GDM1 (cell line): ENCODE data around the gene CEP57.
A peak's percentile ranks its signal among the peaks of the same experiment; 100 is the strongest.

Experiments used
- DNase-seq: peaks from one replicate; lab custom pipeline; 2025; lab: John Stamatoyannopoulos, UW

Gene CEP57

GRCh38 chr11:95790123-95790932 lies at the start of gene CEP57:
CEP57 (plus strand) TSS chr11:95790498; CDS start chr11:95790699, 201 bp downstream.
- peak; percentile 92 for DNase-seq

GRCh38 chr11:95750101-95750500 lies 40.2 kb upstream of the CEP57 start:
- DNase-seq = no peak

GRCh38 chr11:95751515-95751914 lies 38.8 kb upstream of the CEP57 start:
- no peak for DNase-seq

GRCh38 chr11:95760941-95761340 lies 29.4 kb upstream of the CEP57 start:
- no peak for DNase-seq

- DNase-seq = no peak
Measured at GRCh38 chr11:95762534-95762933, 27.8 kb upstream of the CEP57 start.

- DNase-seq = no peak
Measured at GRCh38 chr11:95764267-95764898, 25.9 kb upstream of the CEP57 start.

GRCh38 chr11:95766701-95767100 lies 23.6 kb upstream of the CEP57 start:
- DNase-seq = no peak

GRCh38 chr11:95767498-95767897 lies 22.8 kb upstream of the CEP57 start:
- DNase-seq = no peak

GRCh38 chr11:95768521-95768920 lies 21.8 kb upstream of the CEP57 start:
- DNase-seq = no peak

- no peak for DNase-seq
Measured at GRCh38 chr11:95776859-95777258, 13.4 kb upstream of the CEP57 start.

GRCh38 chr11:95778699-95779098 lies 11.6 kb upstream of the CEP57 start:
- DNase-seq = no peak

- no peak for DNase-seq
Measured at GRCh38 chr11:95780544-95780943, 9.8 kb upstream of the CEP57 start.

- DNase-seq = no peak
Measured at GRCh38 chr11:95788921-95789505, 1.3 kb upstream of the CEP57 start.

GRCh38 chr11:95789506-95790122 lies 684 bp upstream of the CEP57 start, which contains the start of gene FAM76B:
FAM76B (minus strand) TSS chr11:95789782; CDS start chr11:95789478, 304 bp downstream.
- peak; percentile 99 for DNase-seq

- peak; percentile 47 for DNase-seq
Measured at GRCh38 chr11:95790933-95791708, 823 bp downstream of the CEP57 start.

- DNase-seq = no peak
Measured at GRCh38 chr11:95791709-95792033, 1.4 kb downstream of the CEP57 start.

- no peak for DNase-seq
Measured at GRCh38 chr11:95792200-95792599, 1.9 kb downstream of the CEP57 start.

GRCh38 chr11:95792700-95793099 lies 2.4 kb downstream of the CEP57 start:
- no peak for DNase-seq

GRCh38 chr11:95793116-95793515 lies 2.8 kb downstream of the CEP57 start:
- DNase-seq = no peak

GRCh38 chr11:95794086-95794485 lies 3.8 kb downstream of the CEP57 start:
- DNase-seq = no peak

- no peak for DNase-seq
Measured at GRCh38 chr11:95795627-95796295, 5.5 kb downstream of the CEP57 start.
